KOPT-K1 (cell line): ENCODE results near the gene PPP1R3D.
"Not testable (repeated sequence)": the region's sequence is repeated elsewhere in the genome, so short reads cannot be mapped to it uniquely, and the experiment has no call there.

ENCODE experiments used
- H3K27ac ChIP-seq: fragments of 200-600 bp; sonication (generic); 2 replicates; pipeline ENCODE4 v1.5.1; 2016; ENCODE audit warnings: antibody characterized with exemption, mild to moderate bottlenecking, low read depth, low read length; ENCODE audit not compliant: poor library complexity, severe bottlenecking
- H3K36me3 ChIP-seq: fragments of 200-600 bp; sonication (generic); 2 replicates; pipeline ENCODE4 v1.5.1; 2017; ENCODE audit warnings: antibody characterized with exemption, mild to moderate bottlenecking, low read length, moderate library complexity; ENCODE audit not compliant: insufficient read depth
- H3K9me3 ChIP-seq: fragments of 200-600 bp; sonication (generic); 2 replicates; pipeline ENCODE4 v1.5.1; 2017; ENCODE audit warnings: antibody characterized with exemption, low read length, mild to moderate bottlenecking; ENCODE audit not compliant: insufficient read depth, poor library complexity, severe bottlenecking

PPP1R3D gene

GRCh38 chr20:59958626-59959025, 18.5 kb upstream of the PPP1R3D start:
- Histone ChIP-seq H3K27ac (no peak overlapping the region), H3K36me3 (no peaks in the 10 kb centered on the region), H3K9me3 (no peaks in the 10 kb centered on the region)

GRCh38 chr20:59958123-59958522, 18.0 kb upstream of the PPP1R3D start, which contains the start of gene CDH26:
Gene CDH26, plus strand, starts transcription at chr20:59958423. Its CDS starts 304 bp downstream, at chr20:59958727.
- Histone ChIP-seq H3K9me3 (no peaks in the 10 kb centered on the region), H3K36me3 (no peaks in the 10 kb centered on the region), H3K27ac (no peak within 1 kb of the TSS)

GRCh38 chr20:59957568-59957967, 17.5 kb upstream of the PPP1R3D start:
- H3K27ac ChIP-seq, H3K9me3 ChIP-seq, H3K36me3 ChIP-seq: not testable (repeated sequence)

DNA sequence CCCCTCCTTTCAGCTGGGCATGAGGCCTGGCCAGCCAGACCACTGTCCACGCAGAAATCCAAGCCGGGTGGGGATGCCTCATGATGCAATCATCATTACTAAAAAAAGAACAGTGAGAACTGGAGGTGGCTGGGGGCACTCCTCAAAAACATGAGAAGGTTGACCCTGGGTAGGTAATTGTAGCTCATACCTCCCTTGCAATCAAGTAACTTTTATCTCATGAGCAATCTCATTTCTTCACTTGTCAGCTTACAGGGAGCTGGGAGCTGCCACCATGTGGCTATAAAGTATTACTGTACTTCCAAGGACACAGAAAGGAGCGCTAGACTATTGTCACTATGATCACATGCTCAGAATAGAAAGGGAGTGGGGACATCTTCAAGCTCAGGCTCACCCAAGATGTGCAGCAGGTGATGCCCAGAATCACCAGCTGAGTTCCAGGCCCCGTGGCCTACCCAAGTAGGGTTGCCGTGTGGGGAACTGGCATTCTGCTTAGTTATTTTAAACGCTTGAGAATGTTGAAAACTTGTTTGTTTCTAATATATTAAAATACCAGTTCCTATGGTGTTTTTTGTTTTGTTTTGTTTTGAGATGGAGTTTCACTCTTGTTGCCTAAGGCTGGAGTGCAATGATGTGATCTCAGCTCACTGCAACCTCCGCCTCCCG, 15.2 kb upstream of the PPP1R3D start:
- Histone ChIP-seq H3K27ac (no peak overlapping the region), H3K9me3 (no peaks in the 10 kb centered on the region), H3K36me3 (peaks cover 5% of the 10 kb centered on the region; the same call in 1 of the 2 replicates)

GRCh38 chr20:59954718-59955117, 14.6 kb upstream of the PPP1R3D start:
- Histone ChIP-seq H3K9me3 (no peaks in the 10 kb centered on the region), H3K27ac (no peak overlapping the region), H3K36me3 (peaks cover 10% of the 10 kb centered on the region; the same call in 1 of the 2 replicates)

- Histone ChIP-seq H3K36me3 (peaks cover 29% of the 10 kb centered on the region), H3K27ac (no peak overlapping the region), H3K9me3 (no peaks in the 10 kb centered on the region)
Observed at GRCh38 chr20:59949911-59950310, 9.8 kb upstream of the PPP1R3D start.

- H3K27ac ChIP-seq, result peak overlapping the region; percentile 62
Observed at GRCh38 chr20:59948828-59949720, 9.0 kb upstream of the PPP1R3D start.

DNA sequence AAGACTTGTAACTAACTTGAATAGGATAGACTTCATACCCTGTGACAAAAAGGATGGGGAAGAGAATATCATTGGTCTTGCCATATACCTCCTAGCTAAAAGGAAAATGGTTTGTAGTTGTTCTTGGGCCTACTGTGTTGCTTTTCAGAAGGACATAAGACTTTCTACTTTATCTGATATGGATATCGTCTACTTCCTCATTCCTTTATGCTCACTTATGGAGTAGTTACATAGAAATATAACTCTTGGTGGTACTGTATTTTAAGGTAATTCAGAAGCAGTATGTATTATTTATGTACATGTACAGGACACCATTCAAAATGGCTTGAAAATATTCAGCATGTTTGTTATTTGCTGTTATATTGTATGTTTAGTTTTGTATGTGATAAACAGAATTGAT, 8.1 kb upstream of the PPP1R3D start:
- H3K36me3 ChIP-seq, result peaks cover 46% of the 10 kb centered on the region
- H3K9me3 ChIP-seq, result no peaks in the 10 kb centered on the region
- peak overlapping the region; percentile 62 for H3K27ac ChIP-seq

More at GRCh38 chr20:59948828-59949720, 9.0 kb upstream of the PPP1R3D start:
- no peaks in the 10 kb centered on the region for H3K9me3 ChIP-seq
- peaks cover 38% of the 10 kb centered on the region for H3K36me3 ChIP-seq

DNA sequence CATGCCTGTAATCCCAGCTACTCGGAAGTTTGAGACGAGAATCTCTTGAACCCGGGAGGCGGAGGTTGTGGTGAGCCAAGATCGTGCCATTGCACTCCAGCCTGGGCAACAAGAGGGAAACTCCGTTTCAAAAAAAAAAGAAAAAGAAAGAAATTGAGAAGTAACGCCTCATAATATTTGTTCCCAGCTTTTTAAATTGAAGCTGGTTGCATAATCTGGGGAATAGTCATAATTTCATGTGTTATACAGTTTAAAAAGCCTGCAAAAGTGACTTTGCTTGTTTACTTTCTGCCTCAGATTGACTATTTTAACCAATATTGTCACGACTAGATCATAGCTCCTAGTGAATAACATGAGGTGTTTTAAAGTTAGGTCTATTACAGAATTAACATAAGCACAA, 7.3 kb upstream of the PPP1R3D start:
- peaks cover 55% of the 10 kb centered on the region for H3K36me3 ChIP-seq
- no peak overlapping the region for H3K27ac ChIP-seq

GRCh38 chr20:59945731-59946130, 5.6 kb upstream of the PPP1R3D start:
- Histone ChIP-seq H3K36me3 (peaks cover 62% of the 10 kb centered on the region), H3K27ac (no peak overlapping the region), H3K9me3 (no peaks in the 10 kb centered on the region)

More for the DNA sequence above, 7.3 kb upstream of the PPP1R3D start:
- no peaks in the 10 kb centered on the region for H3K9me3 ChIP-seq

DNA sequence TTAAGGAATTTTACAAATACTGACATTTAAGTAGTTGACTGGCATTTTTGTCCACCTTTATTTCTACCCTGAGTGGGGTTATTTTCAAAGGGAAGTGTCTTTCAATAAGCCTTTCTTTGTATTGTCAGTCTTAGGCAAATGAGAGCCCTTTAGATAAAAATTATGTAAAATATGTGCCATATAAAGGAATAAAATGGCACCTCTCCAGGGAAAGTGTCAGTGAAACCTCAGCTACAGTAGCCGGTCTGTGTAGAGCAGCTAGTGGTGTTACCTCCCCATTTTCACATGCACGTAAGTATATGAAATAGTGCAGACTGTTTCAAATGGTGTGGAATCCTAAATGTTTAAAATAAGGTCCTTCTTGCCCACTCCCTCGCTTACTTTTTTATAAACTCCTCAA, 5.1 kb upstream of the PPP1R3D start:
- Histone ChIP-seq H3K27ac (no peak overlapping the region), H3K36me3 (peaks cover 57% of the 10 kb centered on the region)

GRCh38 chr20:59944726-59945125, 4.6 kb upstream of the PPP1R3D start:
- Histone ChIP-seq H3K27ac (no peak overlapping the region), H3K9me3 (no peaks in the 10 kb centered on the region), H3K36me3 (peaks cover 52% of the 10 kb centered on the region)

More for the DNA sequence above, 5.1 kb upstream of the PPP1R3D start:
- no peaks in the 10 kb centered on the region for H3K9me3 ChIP-seq

DNA sequence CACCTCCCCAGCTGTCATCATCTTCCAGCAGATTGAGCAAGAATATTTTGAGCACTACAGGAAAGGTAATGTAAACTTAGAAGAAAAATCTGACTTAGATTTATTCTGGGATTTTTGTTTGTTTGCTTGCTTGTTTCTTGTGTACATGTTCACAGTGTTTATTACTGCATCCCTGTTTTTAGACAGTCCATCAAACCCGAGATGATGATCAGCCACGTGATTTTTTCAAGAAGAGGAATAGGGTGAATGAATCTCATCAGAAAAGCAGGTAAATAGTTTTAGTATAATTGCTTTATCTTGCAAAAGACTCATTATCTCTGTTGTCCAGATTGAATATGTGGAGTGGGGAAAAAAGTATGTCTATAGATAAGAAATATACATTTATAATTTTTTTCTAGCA, 2.1 kb upstream of the PPP1R3D start:
- Histone ChIP-seq H3K27ac (no peak overlapping the region), H3K9me3 (no peaks in the 10 kb centered on the region), H3K36me3 (peaks cover 58% of the 10 kb centered on the region)

DNA sequence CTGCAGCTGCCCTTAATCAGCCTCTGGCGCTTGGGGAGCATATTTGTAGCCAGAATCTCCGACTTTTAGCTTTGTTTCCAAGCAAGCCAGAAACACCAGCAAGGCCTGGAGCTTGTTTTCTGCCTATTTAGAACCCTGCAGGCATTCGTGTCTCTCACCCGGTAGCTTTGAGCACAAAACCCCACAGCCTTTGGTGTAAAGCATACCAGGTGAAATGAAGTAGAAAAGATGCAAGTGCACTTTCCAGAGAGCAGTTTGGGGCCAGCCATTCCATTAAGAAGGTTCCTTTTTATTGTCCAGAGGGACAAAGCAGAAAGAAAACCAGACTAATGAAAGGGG, 820 bp upstream of the PPP1R3D start:
- peak overlapping the region; percentile 78 for H3K27ac ChIP-seq
- H3K36me3 ChIP-seq, result peaks cover 55% of the 10 kb centered on the region
- H3K9me3 ChIP-seq, result no peaks in the 10 kb centered on the region

GRCh38 chr20:59939879-59940128, 301 bp downstream of the PPP1R3D start:
- Histone ChIP-seq H3K27ac (peak overlapping the region; percentile 78), H3K36me3 (peaks cover 44% of the 10 kb centered on the region), H3K9me3 (no peaks in the 10 kb centered on the region)
